ENCODE results near the gene IGFL1. TPM values are rescaled to one million over a fixed set of nuclear protein-coding genes. Genes with fewer than 3 reads are reported as not detected.
"Not testable (repeated sequence)": the region's sequence is repeated elsewhere in the genome, so short reads cannot be mapped to it uniquely, and the experiment has no call there.

Gene IGFL1
- total and polyA plus RNA-seq, 2 of the 4 experiments (the other 2 are of a cell fraction): not detected

GRCh38 chr19:46232938-46233621 is 3.5 kb downstream of the IGFL1 start:
- ChIA-PET POLR2A (ENCODE audit: unreplicated experiment) (interaction anchor here (0.5 kb wide), 1 partner anchor 25 kb away, joined by 5 read pairs; no protein-coding TSS in a partner anchor), CTCF (interaction anchor here (0.6 kb wide), 1 partner anchor 27 kb away, joined by 4 read pairs; no protein-coding TSS in a partner anchor)
- H2AK9ac ChIP-seq (replicated peaks; ENCODE audit: low read depth, low read length, poor library complexity): no peak overlapping the region
- no peak overlapping the region for H2BK15ac ChIP-seq (ENCODE audit: low read depth, low read length)
- no peak overlapping the region for H3K27ac ChIP-seq (ENCODE audit: insufficient read depth, low read length)
- H2AFZ ChIP-seq (replicated peaks; ENCODE audit: low read length, poor library complexity): no peak overlapping the region
- H3K9ac ChIP-seq (ENCODE audit: low read depth, low read length): no peak overlapping the region
- no peaks in the 10 kb centered on the region for H3K4me1 ChIP-seq (ENCODE audit: control insufficient read depth, insufficient read depth, low read length)
- DNase-seq (no peak), ATAC-seq (ENCODE audit: low read depth) (no peak)
- in situ Hi-C loops (cut with MboI; ENCODE audit: low sequenced_read_pairs): no loop called here
- no peak overlapping the region for H3K14ac ChIP-seq (replicated peaks; ENCODE audit: low read depth, low read length)
- H4K5ac ChIP-seq (ENCODE audit: low read depth, low read length): no peak overlapping the region
- no peak overlapping the region for H3K4me2 ChIP-seq (ENCODE audit: low read depth, low read length)
- H3K56ac ChIP-seq (ENCODE audit: extremely low read depth, insufficient read depth, low read length): no peak overlapping the region
- H3K27me3 ChIP-seq (ENCODE audit: control insufficient read depth, insufficient read depth, low read length): peaks cover 39% of the 10 kb centered on the region
- no peak overlapping the region for H2AK5ac ChIP-seq (ENCODE audit: low read depth, low read length)
- no peaks in the 10 kb centered on the region for H4K20me1 ChIP-seq (ENCODE audit: insufficient read depth, low read length)
- TF ChIP-seq BHLHE40 (IDR thresholded peaks at IDR 0.05; ENCODE audit: low read depth, low read length): no peak
- no peak for TF ChIP-seq MAZ (IDR thresholded peaks at IDR 0.05; ENCODE audit: borderline replicate concordance, low read depth, low read length)
- no peak for TF ChIP-seq CEBPB (IDR thresholded peaks at IDR 0.05; ENCODE audit: low read depth, low read length)
- TF ChIP-seq, protein P1, sequence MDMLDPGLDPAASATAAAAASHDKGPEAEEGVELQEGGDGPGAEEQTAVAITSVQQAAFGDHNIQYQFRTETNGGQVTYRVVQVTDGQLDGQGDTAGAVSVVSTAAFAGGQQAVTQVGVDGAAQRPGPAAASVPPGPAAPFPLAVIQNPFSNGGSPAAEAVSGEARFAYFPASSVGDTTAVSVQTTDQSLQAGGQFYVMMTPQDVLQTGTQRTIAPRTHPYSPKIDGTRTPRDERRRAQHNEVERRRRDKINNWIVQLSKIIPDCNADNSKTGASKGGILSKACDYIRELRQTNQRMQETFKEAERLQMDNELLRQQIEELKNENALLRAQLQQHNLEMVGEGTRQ (IDR thresholded peaks at IDR 0.05; ENCODE audit: low read depth, low read length): no peak
- H3K4ac ChIP-seq (ENCODE audit: low read depth, low read length): no peak overlapping the region
- WGBS, 2 experiments (ENCODE audit: extremely low coverage in 2 of 2, insufficient read length in 1 of 2): 73% methylated on average over 8 of the region's 20 CpGs; no CpG with 5 or more reads in 1 of the 2 experiments
- dilution Hi-C loops (cut with HindIII; ENCODE audit: low sequenced_read_pairs, unreplicated experiment): no loop called here
- no peak overlapping the region for H2BK120ac ChIP-seq (ENCODE audit: low read depth, low read length)
- H3K23ac ChIP-seq (ENCODE audit: low read depth, low read length): no peak overlapping the region
- BruUV-seq (replicated peaks): no TSS peak
- intact Hi-C loops (cut with micrococcal nuclease): no loop called here
- H3K79me1 ChIP-seq (ENCODE audit: low read depth in 1 of 2, low read length in 2 of 2): no peaks in the 10 kb centered on the region
- H3K9me3 ChIP-seq (ENCODE audit: control insufficient read depth, insufficient read depth, low read length): no peaks in the 10 kb centered on the region
- H3K18ac ChIP-seq (ENCODE audit: low read depth, low read length): no peak overlapping the region
- no peak overlapping the region for H3K4me3 ChIP-seq (ENCODE audit: insufficient read depth, low read depth, low read length)
- H2BK5ac ChIP-seq (ENCODE audit: low read depth, low read length, poor library complexity, severe bottlenecking): no peak overlapping the region
- no peaks in the 10 kb centered on the region for H3K9me1 ChIP-seq (ENCODE audit: insufficient read depth, low read length)
- no peak overlapping the region for H2BK20ac ChIP-seq (ENCODE audit: low read depth, low read length)
- H3K36me3 ChIP-seq (ENCODE audit: control insufficient read depth, insufficient read depth, low read length): no peaks in the 10 kb centered on the region
- no peak overlapping the region for H4K91ac ChIP-seq (ENCODE audit: insufficient read depth, low read depth, low read length)
- H4K8ac ChIP-seq (ENCODE audit: low read depth in 2 of 2, low read length in 2 of 2): no peak overlapping the region

DNA sequence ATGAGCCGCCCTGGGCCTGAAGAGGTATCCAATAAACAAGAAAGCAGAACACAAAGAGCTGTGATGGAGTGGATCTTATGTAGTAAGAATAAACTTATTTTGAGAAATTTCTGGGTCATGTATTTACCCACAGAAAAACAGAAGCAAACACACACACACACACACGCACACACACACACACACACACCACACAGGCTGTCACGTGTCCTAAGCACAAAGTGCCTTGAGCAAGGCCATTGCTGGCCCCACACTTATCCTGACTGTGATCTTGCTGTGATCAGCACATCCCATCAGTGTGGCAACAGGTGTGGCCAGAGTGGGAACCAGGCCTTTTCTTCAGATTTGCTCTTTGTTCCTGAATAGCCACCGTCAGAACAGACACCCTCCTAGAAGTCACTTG is 4.3 kb downstream of the IGFL1 start:
- H4K91ac ChIP-seq (ENCODE audit: insufficient read depth, low read depth, low read length); H2BK120ac ChIP-seq (ENCODE audit: low read depth, low read length); H4K8ac ChIP-seq (ENCODE audit: low read depth in 2 of 2, low read length in 2 of 2); H2AK9ac ChIP-seq (replicated peaks; ENCODE audit: low read depth, low read length, poor library complexity); H3K23ac ChIP-seq (ENCODE audit: low read depth, low read length); H3K27ac ChIP-seq (ENCODE audit: insufficient read depth, low read length); intact Hi-C loops (cut with micrococcal nuclease); H3K9me3 ChIP-seq (ENCODE audit: control insufficient read depth, insufficient read depth, low read length); H3K9ac ChIP-seq (ENCODE audit: low read depth, low read length); dilution Hi-C loops (cut with HindIII; ENCODE audit: low sequenced_read_pairs, unreplicated experiment); H3K14ac ChIP-seq (replicated peaks; ENCODE audit: low read depth, low read length); H2BK15ac ChIP-seq (ENCODE audit: low read depth, low read length); H3K4me1 ChIP-seq (ENCODE audit: control insufficient read depth, insufficient read depth, low read length); H4K20me1 ChIP-seq (ENCODE audit: insufficient read depth, low read length); H3K9me1 ChIP-seq (ENCODE audit: insufficient read depth, low read length); H4K5ac ChIP-seq (ENCODE audit: low read depth, low read length); H3K4me2 ChIP-seq (ENCODE audit: low read depth, low read length); DNase-seq; H2BK20ac ChIP-seq (ENCODE audit: low read depth, low read length); ATAC-seq (ENCODE audit: low read depth); H3K4ac ChIP-seq (ENCODE audit: low read depth, low read length); POLR2A ChIA-PET (ENCODE audit: unreplicated experiment); H3K79me1 ChIP-seq (ENCODE audit: low read depth in 1 of 2, low read length in 2 of 2); H2BK5ac ChIP-seq (ENCODE audit: low read depth, low read length, poor library complexity, severe bottlenecking); in situ Hi-C loops (cut with MboI; ENCODE audit: low sequenced_read_pairs); H3K36me3 ChIP-seq (ENCODE audit: control insufficient read depth, insufficient read depth, low read length); BruUV-seq (replicated peaks); H2AK5ac ChIP-seq (ENCODE audit: low read depth, low read length); H2AFZ ChIP-seq (replicated peaks; ENCODE audit: low read length, poor library complexity); H3K56ac ChIP-seq (ENCODE audit: extremely low read depth, insufficient read depth, low read length); H3K18ac ChIP-seq (ENCODE audit: low read depth, low read length); H3K4me3 ChIP-seq (ENCODE audit: insufficient read depth, low read depth, low read length): not testable (repeated sequence)
- WGBS, 2 experiments (ENCODE audit: extremely low coverage in 2 of 2, insufficient read length in 1 of 2): no CpG with 5 or more reads among the region's 4 CpGs
- CTCF ChIA-PET: interaction anchor here (0.6 kb wide), 1 partner anchor 28 kb away, joined by 4 read pairs; no protein-coding TSS in a partner anchor
- H3K27me3 ChIP-seq (ENCODE audit: control insufficient read depth, insufficient read depth, low read length): peaks cover 37% of the 10 kb centered on the region
